GM19372 (cell line): ENCODE measurements around the gene FAAP100.
"Not testable (repeated sequence)": the region's sequence is repeated elsewhere in the genome, so short reads cannot be mapped to it uniquely, and the experiment has no call there.

ENCODE experiments used
- ATAC-seq: cut with Tn5 transposase; IDR thresholded peaks from one replicate; pipeline ENCODE4 v1.9.1; 2021; ENCODE audit warnings: mild to moderate bottlenecking, low read depth, moderate library complexity; ENCODE audit not compliant: unreplicated experiment

The FAAP100 gene

DNA sequence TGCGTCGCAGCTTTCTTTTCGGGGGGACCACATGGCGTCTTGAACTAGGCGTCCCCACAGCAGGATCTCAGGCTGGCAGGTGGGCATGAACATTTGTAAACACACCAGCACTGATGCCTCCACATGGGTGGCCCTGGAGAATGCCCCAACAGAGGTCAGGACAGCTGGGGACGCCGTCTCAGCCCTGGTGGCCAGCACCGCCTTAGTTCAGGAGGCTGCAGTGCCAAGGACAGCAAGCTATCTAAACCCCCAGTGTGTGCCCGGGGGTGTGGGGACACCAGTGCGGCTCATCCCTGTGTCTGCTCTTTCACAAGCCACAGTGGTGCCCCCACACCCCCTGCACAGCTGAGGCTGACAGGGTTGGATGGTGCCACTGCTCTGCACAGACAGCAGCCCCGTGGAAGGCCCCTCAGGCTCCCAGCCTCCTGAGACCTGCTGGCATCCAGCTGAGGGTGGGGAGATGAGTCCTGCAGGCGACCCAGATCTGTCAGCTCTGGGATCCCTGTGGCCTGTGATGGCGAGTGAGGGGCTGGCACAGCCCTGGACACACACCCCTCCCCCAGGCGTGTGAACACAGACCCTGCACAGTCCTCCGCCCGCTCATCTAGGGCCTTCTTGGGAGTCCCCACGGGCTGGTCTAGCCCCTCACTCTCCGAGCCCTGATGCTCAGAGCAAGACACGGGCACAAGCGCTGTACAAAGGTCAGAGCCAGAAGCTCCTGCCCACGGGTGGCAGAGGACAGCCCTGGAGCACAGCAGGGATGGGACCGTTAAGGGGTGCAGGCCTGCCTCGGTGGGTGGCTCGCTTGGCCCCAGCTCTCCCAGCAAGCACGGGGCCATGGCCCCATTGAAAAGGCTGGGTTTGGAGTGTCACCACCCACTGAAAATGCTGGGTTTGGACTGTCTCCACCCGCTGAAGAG is 13.2 kb downstream of the FAAP100 start:
- no peak for ATAC-seq

DNA sequence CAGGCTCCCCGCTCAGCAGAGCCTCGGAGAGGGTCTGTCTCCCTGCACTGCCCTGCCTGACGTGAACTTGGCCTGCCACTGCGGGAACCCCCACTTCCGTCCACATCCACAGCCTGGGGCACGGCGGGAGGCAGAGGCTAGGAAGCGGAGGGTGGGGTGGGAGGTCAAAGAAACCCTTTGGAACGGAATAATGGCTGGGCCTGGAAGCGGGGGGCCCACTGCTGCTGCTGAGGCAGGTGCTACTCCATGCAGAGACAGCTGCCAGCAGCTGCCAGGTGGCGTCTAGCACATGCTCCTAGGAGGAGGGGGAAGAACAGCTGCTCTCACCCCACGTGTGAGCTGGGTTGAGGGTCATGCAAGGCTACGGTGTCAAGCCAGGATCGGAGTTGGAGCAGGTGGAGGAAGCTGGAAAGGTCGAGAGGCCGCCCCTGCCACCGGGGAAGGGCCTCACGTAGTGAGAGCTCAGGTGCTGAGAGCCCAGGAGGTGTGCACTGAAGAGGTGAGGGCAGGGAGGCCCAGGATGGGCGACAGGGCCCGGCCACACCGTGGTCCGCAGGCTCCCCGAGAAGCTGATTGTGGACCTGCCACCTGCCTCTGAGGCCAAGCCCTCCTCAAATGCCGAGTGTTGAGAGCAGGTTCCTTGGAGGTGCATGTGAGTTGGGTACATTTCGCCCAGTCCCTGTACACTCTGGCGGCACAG is 14.1 kb downstream of the FAAP100 start:
- no peak for ATAC-seq

DNA sequence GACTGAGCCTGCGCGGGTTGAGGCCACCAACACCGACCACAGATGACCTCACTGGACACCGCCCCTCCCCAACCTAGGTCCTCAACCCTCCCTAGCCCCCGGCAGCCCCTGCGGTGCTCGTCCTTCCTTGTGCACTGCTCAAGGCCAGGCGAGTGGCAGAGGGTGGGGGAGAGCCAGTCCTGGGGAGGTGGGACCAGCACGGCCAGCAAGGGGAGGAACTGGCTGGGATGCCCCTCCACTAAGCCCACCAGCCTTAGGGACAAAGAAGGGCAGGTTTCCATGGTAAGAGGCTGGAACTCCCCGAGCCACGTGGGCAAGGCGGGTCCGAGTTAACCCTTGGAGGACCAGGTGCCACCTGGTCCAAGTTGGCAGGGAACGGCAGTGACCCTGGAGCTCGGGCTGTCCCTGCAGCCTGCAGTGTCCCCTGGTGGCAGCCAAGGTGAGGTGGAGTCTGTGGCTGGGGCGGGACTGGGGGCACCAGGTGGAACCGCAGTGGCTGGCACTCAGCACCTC is 14.8 kb downstream of the FAAP100 start:
- no peak for ATAC-seq

DNA sequence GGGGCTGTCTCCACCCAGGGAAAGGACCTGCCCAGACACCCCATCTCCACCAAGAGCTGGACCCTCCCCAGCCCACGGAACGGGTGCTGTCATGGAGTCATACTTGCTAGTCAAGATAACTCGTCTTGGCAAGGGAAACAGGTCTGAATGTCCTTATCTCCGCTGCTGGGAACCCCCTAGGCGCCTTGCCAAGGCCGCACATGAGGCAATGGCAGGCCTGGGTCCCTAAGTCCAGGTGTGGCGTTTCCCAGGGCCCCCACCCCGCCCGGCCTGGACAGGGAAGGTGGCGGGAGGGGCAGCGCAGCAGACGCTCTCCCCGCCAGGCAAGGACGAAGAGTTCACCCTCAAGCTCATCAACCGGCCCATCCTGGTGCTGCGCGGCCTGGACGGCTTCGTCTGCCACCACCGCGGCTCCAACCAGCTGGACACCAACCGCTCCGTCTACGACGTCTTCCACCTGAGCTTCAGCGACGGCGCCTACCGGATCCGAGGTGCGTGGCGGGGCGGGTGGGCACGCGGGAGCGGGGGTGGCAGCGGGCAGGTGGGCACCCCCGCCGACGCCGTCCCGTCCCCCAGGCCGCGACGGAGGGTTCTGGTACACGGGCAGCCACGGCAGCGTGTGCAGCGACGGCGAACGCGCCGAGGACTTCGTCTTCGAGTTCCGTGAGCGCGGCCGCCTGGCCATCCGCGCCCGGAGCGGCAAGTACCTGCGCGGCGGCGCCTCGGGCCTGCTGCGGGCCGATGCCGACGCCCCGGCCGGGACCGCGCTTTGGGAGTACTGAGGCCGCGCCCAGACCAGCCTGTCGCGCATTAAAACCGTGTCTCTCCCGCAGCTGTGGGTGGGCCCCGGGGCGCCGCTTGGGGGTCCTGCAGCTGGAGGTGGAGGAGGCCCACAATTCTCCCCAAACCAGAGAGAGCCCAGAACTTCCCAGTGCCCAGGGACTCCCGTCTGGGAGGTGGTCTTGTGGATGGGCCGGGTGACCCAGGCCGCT is 15.6 kb downstream of the FAAP100 start:
- ATAC-seq = no peak

DNA sequence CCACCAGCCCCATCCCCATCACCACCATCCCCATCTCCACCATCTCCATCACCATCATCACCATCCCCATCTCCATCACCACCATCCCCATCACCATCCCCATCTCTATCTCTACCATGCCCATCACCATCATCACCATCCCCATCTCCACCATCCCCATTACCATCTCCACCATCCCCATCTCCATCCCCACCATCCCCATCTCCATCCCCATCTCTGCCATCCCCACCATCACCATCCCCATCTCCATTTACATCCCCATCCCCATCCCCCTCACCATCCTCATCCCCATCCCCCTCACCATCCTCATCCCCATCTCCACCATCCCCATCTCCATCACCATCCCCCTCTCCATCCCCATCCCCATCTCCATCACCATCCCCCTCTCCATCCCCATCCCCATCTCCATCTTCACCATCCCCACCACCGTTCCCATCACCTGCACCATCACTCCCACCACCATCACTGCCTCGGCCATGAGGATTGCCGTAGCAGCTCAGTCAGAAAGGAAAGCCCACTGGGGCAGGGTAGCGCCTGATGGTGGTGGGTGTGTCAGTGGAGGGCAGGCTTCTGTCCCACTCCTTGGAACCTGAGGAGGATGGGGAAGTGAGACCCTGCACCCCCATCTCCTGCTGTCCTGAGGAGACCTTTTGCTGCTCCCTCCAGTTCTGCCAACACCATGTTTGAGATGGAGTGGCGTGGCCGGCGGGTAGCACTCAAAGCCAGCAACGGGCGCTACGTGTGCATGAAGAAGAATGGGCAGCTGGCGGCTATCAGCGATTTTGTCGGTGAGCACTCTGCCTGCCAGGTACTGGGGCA is 16.5 kb downstream of the FAAP100 start:
- ATAC-seq = no peak

DNA sequence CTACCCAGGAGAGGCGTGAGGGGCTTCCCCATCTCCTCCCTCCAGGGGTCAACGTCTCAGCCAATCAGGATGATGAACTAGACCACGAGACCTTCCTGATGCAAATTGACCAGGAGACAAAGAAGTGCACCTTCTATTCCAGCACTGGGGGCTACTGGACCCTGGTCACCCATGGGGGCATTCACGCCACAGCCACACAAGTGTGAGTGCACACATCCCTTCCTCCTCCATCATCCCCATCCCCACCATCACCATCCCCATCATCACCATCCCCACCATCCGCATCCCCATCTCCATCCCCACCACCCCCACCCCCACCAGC is 17.2 kb downstream of the FAAP100 start:
- no peak for ATAC-seq

DNA sequence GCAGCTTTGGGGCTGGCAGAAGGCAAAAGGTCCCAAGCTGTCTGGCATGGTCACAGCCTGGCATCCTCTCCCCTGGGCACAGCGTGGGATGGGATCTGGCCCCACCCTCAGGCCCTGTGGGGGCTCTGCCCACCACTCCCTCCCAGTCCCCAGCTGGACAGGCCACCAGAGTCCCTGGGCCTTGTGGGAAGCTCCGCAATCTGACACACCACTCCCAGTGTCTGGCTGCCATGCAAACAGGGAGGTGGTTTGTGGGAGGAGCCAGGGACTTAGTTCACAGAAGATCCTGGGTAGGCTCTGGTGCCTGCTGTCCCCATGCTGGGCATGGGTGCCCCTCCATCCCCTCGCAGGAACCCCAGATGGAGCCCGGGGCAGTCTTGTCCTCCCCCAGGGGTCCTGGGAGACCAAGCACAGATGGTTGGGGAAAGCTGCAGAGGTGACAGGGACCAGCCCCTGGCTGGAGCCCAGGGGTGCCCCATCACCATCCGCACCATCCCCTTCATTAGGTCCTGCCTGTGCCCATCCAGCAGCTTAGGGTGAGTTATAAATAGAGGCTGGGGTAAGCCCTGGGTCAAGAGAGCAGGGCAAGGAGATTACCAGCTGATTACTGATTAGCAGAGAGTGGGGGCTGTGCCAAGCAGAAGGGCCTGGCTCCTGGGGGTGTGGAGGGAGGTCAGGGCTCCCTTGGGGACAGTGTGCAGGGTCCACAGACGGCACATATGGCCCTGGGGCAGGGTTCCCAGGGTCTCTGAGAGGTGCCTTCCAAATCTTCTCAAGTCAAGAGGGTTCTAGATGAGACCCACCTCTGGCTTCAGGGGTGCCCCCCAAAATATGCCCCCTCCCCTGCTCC is 17.8 kb downstream of the FAAP100 start:
- ATAC-seq = no peak

DNA sequence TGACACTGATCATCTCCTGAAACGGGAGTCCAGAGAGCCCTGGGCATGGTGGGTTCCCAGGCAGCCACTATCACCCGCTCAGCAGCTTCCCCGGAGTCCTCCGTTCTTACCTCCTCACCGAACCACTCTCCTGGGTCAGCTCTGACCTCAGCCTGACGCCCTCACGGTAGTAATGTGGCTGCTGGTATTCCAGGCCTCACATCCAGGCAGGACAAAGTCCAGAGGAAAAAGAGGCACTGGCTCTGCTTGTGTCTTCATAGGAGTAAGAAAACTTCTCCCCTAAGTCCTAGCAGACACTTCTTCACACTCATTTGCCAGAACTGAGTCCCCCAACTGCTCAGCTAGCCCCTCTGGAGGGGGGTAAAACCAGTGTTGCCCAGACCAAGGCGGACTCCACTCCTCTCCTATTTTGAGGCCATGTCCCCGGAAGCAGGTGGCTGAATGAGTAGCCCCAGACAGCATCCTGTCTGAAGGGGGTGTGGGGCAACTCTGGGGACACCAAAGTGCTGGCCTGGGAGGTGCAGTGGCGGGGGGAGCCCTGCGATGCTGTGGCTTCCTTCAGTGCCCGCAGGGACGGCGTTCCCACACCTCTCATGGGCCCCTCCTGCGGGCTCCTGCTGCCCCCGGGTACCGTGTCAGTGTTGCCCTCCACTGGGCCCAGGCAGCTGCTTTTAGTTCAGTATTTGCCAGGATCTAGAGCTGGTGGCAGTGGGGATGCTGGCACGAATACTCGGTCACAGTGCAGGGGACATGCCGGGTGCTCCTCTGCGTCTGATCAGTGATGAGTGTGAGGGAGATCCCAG is 18.6 kb downstream of the FAAP100 start:
- ATAC-seq = no peak

DNA sequence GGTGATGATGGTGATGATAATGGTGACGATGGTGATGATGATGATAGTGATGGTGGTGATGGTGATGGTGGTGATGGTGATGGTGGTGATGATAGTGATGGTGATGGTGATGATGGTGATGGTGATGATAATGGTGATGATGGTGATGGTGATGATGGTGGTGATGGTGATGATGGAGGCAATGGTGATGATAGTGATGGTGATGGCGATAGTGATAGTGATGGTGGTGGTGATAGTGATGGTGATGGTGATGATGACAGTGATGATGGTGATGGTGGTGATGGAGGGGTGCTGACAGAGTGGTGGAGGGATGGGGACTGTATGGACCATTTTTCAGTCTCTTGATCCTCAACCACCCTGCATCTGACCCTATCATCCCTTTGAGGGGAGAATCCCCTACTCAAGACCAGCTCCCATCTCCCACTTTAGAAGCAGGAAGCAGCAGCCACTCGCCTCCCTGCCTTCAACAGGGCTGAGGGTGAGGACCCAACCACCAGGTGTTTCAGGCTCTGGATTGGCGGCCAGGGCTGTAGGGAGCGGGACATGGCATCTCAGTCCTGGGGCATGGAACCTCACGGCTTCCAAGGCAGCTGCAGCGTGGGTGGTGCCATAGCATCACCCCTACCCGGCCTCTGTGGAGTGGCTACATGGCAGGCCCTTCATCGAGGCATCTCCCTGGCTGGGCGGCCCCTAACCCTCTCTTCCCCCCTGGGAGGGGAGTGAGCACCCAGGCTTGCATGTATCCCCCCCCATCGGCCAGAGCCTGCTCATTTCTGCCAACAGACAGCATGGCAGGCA is 19.5 kb downstream of the FAAP100 start:
- ATAC-seq = no peak

DNA sequence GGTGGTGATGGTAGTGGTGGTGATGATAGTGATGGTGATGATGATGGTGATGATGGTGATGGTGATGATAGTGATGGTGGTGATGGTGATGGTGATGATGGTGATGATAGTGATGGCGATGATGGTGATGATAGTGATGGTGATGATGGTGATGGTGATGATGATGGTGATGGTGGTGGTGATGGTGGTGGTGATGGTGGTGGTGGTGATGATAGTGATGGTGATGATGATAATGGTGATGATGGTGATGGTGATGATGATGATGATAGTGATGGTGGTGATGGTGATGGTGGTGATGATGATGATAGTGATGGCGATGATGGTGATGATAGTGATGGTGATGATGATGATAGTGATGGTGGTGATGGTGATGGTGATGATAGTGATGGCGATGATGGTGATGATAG is 20.2 kb downstream of the FAAP100 start:
- ATAC-seq = not testable (repeated sequence)

DNA sequence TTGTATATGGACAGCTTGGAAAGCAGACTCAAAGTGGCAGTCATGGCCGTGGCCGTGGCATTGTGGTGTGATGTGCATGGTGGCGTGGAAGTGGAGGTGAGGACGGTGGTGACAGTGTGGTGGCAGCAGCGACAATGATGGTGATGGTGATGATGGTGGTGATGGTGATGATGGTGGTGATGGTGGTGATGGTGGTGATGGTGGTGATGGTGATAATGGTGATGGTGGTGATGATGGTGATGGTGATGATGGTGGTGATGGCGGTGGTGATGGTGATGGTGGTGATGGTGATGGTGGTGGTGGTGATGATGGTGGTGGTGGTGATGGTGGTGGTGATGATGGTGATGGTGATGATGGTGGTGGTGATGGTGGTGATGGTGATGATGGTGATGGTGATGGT is 21.1 kb downstream of the FAAP100 start:
- not testable (repeated sequence) for ATAC-seq

DNA sequence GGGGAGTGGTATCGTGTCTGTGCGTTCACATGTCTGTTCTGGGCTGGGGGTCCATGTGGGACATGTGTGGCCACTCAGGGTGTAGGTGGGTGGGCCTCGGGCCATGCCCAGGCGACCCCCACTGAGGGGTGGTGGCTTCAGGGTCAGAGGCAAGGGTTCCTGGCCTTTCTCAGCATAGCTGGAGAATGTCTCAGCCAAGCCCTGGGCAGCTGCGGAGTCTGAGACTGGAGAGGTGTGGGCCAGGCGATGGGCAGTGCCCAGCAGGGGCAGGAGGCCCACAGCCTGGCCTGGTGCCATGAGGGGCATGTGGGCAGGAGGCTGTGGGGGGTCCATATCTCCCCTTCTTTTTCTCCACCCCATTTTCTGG is 22.7 kb downstream of the FAAP100 start:
- ATAC-seq = no peak

DNA sequence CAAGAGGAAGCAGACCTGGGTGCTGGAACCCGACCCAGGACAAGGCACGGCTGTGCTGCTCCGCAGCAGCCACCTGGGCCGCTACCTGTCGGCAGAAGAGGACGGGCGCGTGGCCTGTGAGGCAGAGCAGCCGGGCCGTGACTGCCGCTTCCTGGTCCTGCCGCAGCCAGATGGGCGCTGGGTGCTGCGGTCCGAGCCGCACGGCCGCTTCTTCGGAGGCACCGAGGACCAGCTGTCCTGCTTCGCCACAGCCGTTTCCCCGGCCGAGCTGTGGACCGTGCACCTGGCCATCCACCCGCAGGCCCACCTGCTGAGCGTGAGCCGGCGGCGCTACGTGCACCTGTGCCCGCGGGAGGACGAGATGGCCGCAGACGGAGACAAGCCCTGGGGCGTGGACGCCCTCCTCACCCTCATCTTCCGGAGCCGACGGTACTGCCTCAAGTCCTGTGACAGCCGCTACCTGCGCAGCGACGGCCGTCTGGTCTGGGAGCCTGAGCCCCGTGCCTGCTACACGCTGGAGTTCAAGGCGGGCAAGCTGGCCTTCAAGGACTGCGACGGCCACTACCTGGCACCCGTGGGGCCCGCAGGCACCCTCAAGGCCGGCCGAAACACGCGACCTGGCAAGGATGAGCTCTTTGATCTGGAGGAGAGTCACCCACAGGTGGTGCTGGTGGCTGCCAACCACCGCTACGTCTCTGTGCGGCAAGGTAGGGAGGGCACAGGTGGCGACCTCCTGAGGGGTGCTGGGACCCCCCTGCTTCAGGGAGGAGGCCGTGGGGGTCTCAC is 23.3 kb downstream of the FAAP100 start:
- no peak for ATAC-seq

DNA sequence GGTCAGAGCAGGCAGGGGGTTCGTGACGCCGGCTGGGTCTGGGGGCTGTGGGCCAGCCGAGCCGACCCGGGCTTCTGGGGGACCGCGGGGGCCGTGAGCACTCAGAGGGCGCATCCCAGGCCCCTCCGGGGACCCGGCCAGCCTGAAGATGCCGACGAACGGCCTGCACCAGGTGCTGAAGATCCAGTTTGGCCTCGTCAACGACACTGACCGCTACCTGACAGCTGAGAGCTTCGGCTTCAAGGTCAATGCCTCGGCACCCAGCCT is 23.8 kb downstream of the FAAP100 start:
- no peak for ATAC-seq

DNA sequence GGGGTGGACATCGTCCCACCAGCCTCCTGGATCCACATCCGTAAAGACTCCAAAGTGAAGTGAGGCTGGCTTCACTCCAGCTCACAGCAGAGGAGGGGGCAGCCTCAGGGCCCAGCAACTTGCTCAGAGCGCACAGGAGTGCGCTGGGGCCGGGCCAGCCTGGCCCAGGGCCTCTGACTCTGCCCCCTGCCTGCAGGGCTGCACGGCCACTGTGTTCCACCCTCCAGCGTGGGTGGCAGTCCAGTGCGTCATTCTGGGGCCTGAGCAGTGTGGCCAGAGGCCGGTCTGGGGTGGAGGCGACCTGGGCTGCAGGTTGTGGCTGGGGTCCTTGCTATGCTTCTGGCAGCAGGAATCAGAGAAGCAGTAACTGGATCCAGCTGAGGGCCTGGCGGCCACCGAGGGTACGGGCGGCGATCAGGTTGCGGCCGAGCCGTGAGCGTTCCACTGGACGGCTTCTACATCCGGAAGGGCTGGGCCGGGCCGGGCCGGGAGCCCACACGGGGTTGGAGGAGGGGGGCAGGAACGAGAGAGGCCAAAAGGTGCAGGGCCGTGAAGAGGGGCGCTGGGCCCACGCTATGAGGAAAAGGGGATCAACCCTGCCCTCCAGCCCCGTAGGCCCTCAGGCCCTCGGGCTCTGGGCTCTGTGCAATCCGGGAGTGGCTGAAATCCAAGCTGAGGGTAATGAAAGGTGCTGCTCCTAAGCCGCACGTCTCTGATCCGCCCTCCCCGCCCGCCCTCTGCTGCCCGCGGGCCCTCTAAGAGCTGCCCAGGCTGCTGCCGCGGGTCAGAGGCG is 24.4 kb downstream of the FAAP100 start, which contains the start of gene FSCN2:
TSS of gene FSCN2 (plus strand) at position 787 of the 793 bp plus-strand sequence. CDS start 155 bp downstream, outside the sequence.
- ATAC-seq = no peak
